Psoas muscle (tissue), 8 donors: ENCODE measurements around the gene TEX101. TPM values are rescaled to one million over a fixed set of nuclear protein-coding genes. Genes with fewer than 3 reads are reported as not detected.
A peak's percentile ranks its signal among the peaks of the same experiment; 100 is the strongest.
"Not testable (repeated sequence)": the region's sequence is repeated elsewhere in the genome, so short reads cannot be mapped to it uniquely, and the experiment has no call there.

Experiments
- ATAC-seq, 4 donors: fragments of 200-7000 bp; cut with Tn5 transposase; one replicate each; pipeline ENCODE4 v1.9.1; 2020; ENCODE audit warnings: moderate library complexity in 3 of 4, mild to moderate bottlenecking in 2 of 4
- DNase-seq, 2 donors: peaks; one replicate each; pipeline ENCODE4 v3.0.0-alpha.2; 2020
- H3K27ac ChIP-seq: fragments of 200-600 bp; one replicate; pipeline ENCODE4 v1.8.0; 2022
- H3K27me3 ChIP-seq, 3 donors: fragments of 200-600 bp in 1 of 3; one replicate each; pipeline versions ENCODE4 v1.6.1 to v1.8.0; 2013 to 2022; ENCODE audit warnings: low read length in 2 of 3, mild to moderate bottlenecking in 2 of 3, moderate library complexity in 1 of 3; ENCODE audit not compliant: insufficient read depth in 3 of 3
- H3K36me3 ChIP-seq, 2 donors: fragments of 200-600 bp in 1 of 2; one replicate each; pipeline versions ENCODE4 v1.6.1 to v1.8.0; 2013 to 2022; ENCODE audit warnings: low read depth in 1 of 2, mild to moderate bottlenecking in 1 of 2, moderate library complexity in 1 of 2; ENCODE audit not compliant: insufficient read depth in 1 of 2
- H3K4me1 ChIP-seq: fragments of 200-600 bp; one replicate; pipeline ENCODE4 v1.8.0; 2022
- H3K4me3 ChIP-seq: fragments of 200-600 bp; one replicate; pipeline ENCODE4 v1.8.0; 2022; ENCODE audit warnings: mild to moderate bottlenecking
- H3K9me3 ChIP-seq: fragments of 200-600 bp; one replicate; pipeline ENCODE4 v1.8.0; 2022
- WGBS, 3 donors: extraction: QIAGEN DNeasy Blood & Tissue Kit; methylation state at CpG; one replicate each; pipeline versions ENCODE4 v1.1.6 to v1.1.7; 2013; 5-methylcytosine and 5-hydroxymethylcytosine counted together
- intact Hi-C, 2 donors: fragments of 100-400 bp; cut with DNase I; formaldehyde crosslinking; loops; one replicate each; pipeline versions ENCODE4 v1.11.0 to v1.14.2; 2022
- polyA plus RNA-seq, 3 donors: library from polyadenylated mRNA; stranded (reverse); fragments of 200-250 nt; gene quantifications; one replicate each; pipeline ENCODE4 v1.2.3, GENCODE V29; 2013
- total RNA-seq, 4 donors: library from RNA; stranded (reverse); fragmentation: NEBNext Ultra II Directional in 2 of 4; extraction: Animal tissue kit (Norgen Biotek cat#: 25700) in 2 of 4; gene quantifications; one replicate each; pipeline versions ENCODE4 v1.2.1 to v1.2.4, GENCODE V29; 2021 to 2023
- TF ChIP-seq, protein P1 (sequence below): fragments of 200-600 bp; IDR thresholded peaks from one replicate; pipeline ENCODE4 v1.8.0; 2022; ENCODE audit warnings: antibody characterized with exemption
- donor health status: healthy with polysubstance abuse.
- donor health status: DM: no; HTN: no; CAD: no; lungs with moderate emphysema.
- donor health status: Bipolar disorder and iron deficiency.
- donor health status: healthy.
- donor health status: DM: yes; HTN: yes; CAD: no.
- donor health status: DM: no; HTN: no; CAD: no.
- donor health status: DM: no; HTN: no; CAD: no.
- donor health status: DM: yes; HTN: yes; CAD: no.

The TEX101 gene
- total and polyA plus RNA-seq, 7 donors = not detected

DNA sequence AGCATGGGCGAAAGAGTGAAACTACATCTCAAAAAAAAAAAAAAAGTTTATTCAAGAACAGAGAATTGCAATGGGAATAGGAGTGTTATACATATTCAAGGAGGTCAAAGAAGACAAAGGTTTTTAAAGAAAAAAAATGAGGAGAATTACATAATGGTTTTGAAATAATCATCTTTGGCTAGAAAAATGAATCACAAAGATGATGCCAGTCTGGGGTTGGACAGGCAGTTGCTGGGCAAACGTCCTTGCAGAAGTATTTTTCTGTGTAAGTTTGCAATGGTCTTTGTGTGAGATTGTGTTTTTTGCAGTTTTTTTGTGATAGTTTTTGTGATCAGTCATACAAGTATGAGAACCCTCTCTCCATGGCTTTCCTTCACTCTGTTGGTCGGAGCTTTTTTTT is 27.0 kb downstream of the TEX101 start:
- WGBS, 3 donors = 41 to 64% (median 48%) methylated on average over 3 of the region's 3 CpGs
- ATAC-seq = no peak

DNA sequence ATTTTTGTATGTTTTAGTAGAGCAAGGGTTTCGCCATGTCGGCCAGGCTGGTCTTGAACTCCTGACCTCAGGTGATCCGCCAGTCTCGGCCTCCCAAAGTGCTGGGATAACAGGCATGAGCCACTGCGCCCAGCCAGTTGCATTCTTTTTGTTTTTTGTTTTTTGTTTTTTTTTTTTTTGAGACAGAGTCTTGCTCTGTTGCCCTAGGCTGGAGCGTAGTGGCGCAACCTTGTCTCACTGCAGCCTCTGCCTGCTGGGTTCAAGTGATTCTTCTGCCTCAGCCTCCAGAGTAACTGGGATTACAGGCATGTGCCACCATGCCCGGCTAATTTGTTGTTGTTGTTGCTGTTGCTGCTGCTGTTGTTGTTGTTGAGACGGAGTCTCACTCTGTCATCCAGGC is 29.4 kb downstream of the TEX101 start:
- H3K36me3 ChIP-seq, H3K27ac ChIP-seq, DNase-seq, H3K27me3 ChIP-seq, H3K4me3 ChIP-seq, H3K4me1 ChIP-seq, ATAC-seq, H3K9me3 ChIP-seq: not testable (repeated sequence)
- intact Hi-C loops = loop anchor here (10.0 kb wide), 1 partner anchor 211 kb away; no protein-coding TSS in a partner anchor
- 91 to 93% (median 92%) methylated on average over 9 of the region's 9 CpGs for WGBS, 3 donors

More for the DNA sequence above, 27.0 kb downstream of the TEX101 start:
- Histone ChIP-seq H3K4me3 (no peak overlapping the region), H3K36me3 (no peaks in the 10 kb centered on the region), H3K9me3 (no peaks in the 10 kb centered on the region), H3K27me3 (peaks cover 0 to 5% (median 0%) of the 10 kb centered on the region in 3 donors), H3K27ac (no peak overlapping the region), H3K4me1 (no peaks in the 10 kb centered on the region)
- TF ChIP-seq, protein P1, sequence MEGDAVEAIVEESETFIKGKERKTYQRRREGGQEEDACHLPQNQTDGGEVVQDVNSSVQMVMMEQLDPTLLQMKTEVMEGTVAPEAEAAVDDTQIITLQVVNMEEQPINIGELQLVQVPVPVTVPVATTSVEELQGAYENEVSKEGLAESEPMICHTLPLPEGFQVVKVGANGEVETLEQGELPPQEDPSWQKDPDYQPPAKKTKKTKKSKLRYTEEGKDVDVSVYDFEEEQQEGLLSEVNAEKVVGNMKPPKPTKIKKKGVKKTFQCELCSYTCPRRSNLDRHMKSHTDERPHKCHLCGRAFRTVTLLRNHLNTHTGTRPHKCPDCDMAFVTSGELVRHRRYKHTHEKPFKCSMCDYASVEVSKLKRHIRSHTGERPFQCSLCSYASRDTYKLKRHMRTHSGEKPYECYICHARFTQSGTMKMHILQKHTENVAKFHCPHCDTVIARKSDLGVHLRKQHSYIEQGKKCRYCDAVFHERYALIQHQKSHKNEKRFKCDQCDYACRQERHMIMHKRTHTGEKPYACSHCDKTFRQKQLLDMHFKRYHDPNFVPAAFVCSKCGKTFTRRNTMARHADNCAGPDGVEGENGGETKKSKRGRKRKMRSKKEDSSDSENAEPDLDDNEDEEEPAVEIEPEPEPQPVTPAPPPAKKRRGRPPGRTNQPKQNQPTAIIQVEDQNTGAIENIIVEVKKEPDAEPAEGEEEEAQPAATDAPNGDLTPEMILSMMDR = no peak
- intact Hi-C loops = loop anchor here (10.0 kb wide), 1 partner anchor 213 kb away; no protein-coding TSS in a partner anchor
- DNase-seq = no peak

DNA sequence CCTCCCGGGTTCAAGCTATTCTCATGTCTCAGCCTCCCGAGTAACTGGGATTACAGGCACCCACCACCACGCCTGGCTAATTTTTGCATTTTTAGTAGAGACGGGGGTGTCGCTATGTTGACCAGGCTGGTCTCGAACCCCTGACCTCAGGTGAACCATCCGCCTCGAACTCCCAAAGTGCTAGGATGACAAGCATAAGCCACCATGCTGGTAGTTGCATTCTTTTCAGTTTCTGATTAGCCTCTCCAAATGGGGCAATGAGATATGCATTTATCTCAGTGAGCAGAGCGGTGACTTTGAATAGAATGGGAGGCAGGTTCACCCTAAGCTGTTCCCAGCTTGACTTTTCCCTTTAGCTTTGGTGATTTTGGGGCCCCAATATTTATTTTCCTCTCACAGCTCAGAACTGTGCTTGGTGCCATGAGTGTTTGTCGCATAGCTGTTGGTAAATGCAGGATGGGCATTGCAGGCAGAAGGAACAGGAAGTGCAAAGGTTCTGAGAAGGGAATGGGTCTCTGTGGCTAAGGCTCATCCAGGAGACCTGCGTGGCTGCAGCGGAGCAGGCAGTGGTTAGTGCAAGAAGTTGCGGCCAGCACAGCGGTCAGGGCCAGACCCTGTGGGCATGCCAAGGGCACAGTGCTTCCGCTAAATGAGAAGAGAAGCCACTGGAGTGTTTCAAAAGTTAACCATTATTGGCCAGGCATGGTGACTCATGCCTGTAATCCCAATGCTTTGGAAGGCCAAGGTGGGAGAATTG is 30.0 kb downstream of the TEX101 start:
- no peaks in the 10 kb centered on the region for H3K9me3 ChIP-seq
- WGBS, 3 donors = 81 to 88% (median 85%) methylated on average over 15 of the region's 15 CpGs
- ATAC-seq = no peak
- TF ChIP-seq, protein P1 = no peak
- no peaks in the 10 kb centered on the region for H3K27me3 ChIP-seq
- H3K36me3 ChIP-seq = no peaks in the 10 kb centered on the region
- no peaks in the 10 kb centered on the region for H3K4me1 ChIP-seq
- intact Hi-C loops = loop anchor here (10.0 kb wide), 1 partner anchor 210 kb away; no protein-coding TSS in a partner anchor
- no peak overlapping the region for H3K4me3 ChIP-seq
- no peak for DNase-seq
- no peak overlapping the region for H3K27ac ChIP-seq

DNA sequence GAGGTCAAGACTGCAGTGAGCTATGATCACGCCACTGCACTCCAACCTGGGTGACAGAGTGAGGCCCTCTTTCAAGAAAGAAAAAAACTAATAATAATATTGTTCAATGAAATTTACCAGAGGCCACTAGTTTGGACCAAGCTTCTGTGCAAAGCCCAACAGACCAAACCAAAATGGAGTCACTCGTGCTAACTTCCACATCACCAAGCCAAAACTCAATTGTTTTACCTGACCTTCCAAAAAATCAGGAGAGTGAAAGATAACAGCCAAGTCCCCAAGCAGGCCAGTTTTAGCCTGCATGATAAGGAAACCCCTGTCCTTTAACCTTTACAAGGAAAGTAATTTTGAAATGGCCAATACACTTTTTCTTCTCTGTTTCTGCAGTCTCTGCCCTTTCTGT is 30.7 kb downstream of the TEX101 start:
- Histone ChIP-seq H3K27ac (no peak overlapping the region), H3K27me3 (no peaks in the 10 kb centered on the region), H3K36me3 (no peaks in the 10 kb centered on the region), H3K4me3 (no peak overlapping the region), H3K4me1 (no peaks in the 10 kb centered on the region), H3K9me3 (no peaks in the 10 kb centered on the region)
- ATAC-seq (no peak), DNase-seq (no peak)
- TF ChIP-seq, protein P1 = no peak
- intact Hi-C loops = loop anchor here (10.0 kb wide), 1 partner anchor 209 kb away; no protein-coding TSS in a partner anchor
- 86 to 95% (median 92%) methylated on average over 2 of the region's 2 CpGs for WGBS, 3 donors

DNA sequence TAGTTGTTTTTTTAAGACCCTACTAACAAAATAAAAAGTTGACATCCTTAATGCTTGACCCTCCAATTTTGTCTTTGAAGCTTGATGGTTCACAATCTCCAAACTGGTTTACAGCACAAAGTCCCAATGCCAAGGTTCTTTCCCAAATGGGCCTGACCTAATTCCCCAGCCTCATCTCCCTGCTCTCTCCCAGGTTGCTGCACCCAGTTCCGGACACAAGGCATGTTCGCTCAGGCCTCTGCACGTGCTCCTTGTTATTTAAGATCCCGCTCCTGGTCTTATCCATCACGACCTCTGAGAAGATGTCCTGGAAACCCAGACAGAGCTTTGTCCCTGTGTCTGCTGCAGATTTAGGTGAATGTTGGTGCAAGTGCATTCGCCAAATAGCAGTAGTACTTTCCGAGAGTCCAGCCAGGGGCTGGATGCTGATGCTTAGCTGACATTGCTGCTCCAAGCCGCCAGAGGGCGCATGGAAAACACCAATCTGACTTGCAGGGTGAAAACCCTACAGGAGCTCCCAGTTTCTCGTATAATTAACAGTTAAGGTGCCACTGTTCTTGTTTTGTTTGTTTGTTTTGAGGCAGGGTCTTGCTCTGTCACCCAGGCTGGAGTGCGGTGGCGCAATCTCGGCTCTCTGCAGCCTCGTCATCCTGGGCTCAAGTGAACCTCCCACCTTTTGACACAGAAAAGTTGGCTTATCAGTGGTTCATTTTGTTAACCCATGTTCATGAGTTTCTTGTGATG is 32.2 kb downstream of the TEX101 start:
- WGBS, 3 donors = 25 to 29% (median 27%) methylated on average over 14 of the region's 14 CpGs
- DNase-seq (peak; percentile 67 to 88), ATAC-seq (peak; percentile 73 to 91 (median 80))
- Histone ChIP-seq H3K27me3 (no peaks in the 10 kb centered on the region), H3K27ac (no peak overlapping the region), H3K9me3 (no peaks in the 10 kb centered on the region), H3K4me3 (no peak overlapping the region), H3K4me1 (no peaks in the 10 kb centered on the region), H3K36me3 (no peaks in the 10 kb centered on the region)
- intact Hi-C loops = loop anchor here (1.0 to 10.0 kb wide), 2 partner anchors 72 to 208 kb away; no protein-coding TSS in a partner anchor
- TF ChIP-seq, protein P1 = peak; percentile 97
